ENCODE data around the gene DOHH. TPM values are rescaled to one million over a fixed set of nuclear protein-coding genes. Genes with fewer than 3 reads are reported as not detected.
A peak's percentile ranks its signal among the peaks of the same experiment; 100 is the strongest.

DOHH gene
- total RNA-seq, 1 donor: 8.3 TPM

DNA sequence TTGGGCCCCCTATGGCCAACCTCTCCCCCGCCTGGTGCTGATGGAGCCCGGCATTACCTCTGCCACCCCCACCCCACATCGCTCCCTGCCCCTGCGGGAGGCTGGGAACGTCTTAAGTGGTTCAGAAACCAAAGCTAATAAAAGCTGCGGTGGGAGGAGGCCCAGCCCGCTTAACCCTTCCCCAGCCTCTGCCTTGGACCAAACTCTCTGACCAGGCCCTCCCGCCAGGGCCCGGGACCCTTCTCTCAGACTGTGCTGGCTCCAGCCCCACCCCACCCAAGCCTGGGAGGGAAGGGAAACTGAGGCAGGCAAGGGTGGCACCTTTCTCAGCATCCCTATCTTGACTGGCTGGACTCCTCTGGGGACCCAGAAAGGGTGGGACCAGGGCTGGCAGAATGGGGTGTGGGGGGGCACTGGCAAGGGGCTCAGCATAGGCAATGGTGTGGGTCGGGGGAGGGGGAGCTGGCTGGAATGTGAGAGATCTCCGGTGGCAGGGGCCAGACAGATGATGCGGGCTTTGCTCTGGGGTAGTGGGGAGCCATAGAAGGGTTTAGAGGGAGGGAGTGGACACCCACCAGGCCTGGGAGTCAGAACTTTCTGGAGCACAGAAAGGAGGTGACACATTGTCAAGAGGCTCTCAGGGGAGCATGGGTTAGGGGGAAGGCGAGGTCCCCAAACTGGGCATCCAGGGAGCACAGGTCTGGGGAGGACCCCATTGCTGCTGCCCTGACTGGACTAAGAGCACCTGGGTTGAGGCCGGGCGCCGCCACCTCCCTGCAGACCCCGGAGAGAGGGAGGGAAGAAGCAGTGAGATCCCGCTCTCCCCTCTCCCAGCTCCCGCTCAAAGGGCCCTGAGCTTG is 42.0 kb downstream of the DOHH start:
- Histone ChIP-seq H3K4me1 (ENCODE audit: insufficient read depth, low read length) (peaks cover 33% of the 10 kb centered on the region), H3K9me3 (ENCODE audit: low read depth, low read length) (no peaks in the 10 kb centered on the region), H3K79me2 (ENCODE audit: insufficient read depth, low read length) (peaks cover 70% of the 10 kb centered on the region), H3K27ac (ENCODE audit: low read depth, low read length) (peak overlapping the region; percentile 93), H2AFZ (ENCODE audit: low read length) (no peak overlapping the region), H3K4me2 (ENCODE audit: insufficient read depth, low read length) (peak overlapping the region; percentile 51), H3K27me3 (ENCODE audit: insufficient read depth, low read length) (no peaks in the 10 kb centered on the region), H3K4me3 (ENCODE audit: insufficient read depth, low read length) (no peak overlapping the region), H4K20me1 (ENCODE audit: insufficient read depth, low read length) (peaks cover 55% of the 10 kb centered on the region), H3K36me3 (ENCODE audit: insufficient read depth, low read length) (peaks cover 45% of the 10 kb centered on the region)
- DNase-seq (ENCODE audit: insufficient read length, low spot score, missing footprints): peak; percentile 94
- TF ChIP-seq, protein P1, sequence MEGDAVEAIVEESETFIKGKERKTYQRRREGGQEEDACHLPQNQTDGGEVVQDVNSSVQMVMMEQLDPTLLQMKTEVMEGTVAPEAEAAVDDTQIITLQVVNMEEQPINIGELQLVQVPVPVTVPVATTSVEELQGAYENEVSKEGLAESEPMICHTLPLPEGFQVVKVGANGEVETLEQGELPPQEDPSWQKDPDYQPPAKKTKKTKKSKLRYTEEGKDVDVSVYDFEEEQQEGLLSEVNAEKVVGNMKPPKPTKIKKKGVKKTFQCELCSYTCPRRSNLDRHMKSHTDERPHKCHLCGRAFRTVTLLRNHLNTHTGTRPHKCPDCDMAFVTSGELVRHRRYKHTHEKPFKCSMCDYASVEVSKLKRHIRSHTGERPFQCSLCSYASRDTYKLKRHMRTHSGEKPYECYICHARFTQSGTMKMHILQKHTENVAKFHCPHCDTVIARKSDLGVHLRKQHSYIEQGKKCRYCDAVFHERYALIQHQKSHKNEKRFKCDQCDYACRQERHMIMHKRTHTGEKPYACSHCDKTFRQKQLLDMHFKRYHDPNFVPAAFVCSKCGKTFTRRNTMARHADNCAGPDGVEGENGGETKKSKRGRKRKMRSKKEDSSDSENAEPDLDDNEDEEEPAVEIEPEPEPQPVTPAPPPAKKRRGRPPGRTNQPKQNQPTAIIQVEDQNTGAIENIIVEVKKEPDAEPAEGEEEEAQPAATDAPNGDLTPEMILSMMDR (IDR thresholded peaks at IDR 0.05; ENCODE audit: extremely low read depth, low read depth, low read length): no peak

DNA sequence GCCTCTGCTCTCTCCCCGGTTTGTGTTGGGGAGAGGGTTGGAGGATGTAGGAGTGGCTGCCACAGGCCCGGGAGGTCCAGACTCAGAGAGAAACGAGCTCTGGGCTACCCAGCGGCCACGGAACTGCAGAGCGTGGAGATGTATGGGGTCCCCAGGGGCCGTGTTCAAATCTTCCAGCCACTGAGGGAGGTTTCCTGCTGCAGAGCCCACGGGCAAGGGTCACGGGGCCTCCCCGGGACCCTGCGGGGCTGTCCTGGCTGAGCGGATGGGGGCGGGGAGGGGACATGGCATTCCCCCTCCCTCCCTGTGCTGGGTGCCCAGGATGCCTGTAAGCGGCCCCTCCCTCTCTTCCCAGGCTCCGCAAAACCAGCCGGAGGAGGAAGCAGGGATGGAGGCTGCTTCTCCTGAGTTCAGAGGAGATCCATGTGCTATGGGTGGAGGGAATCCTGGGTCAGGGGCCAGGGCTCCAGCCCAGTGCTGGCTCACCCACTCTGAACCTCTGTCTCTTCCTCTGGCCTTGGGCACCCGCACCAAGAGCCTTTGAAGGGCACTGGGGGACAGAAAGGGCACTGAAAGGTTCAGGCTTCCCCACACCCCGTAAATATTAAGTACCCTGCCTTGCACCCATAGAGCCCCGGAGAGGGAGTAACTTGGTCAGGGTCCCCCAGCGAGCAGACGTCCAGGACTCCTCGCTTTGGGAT is 42.8 kb downstream of the DOHH start:
- Histone ChIP-seq H4K20me1 (ENCODE audit: insufficient read depth, low read length) (peaks cover 55% of the 10 kb centered on the region), H3K79me2 (ENCODE audit: insufficient read depth, low read length) (peaks cover 77% of the 10 kb centered on the region), H3K4me3 (ENCODE audit: insufficient read depth, low read length) (no peak overlapping the region), H3K27me3 (ENCODE audit: insufficient read depth, low read length) (no peaks in the 10 kb centered on the region), H3K4me1 (ENCODE audit: insufficient read depth, low read length) (peaks cover 33% of the 10 kb centered on the region), H3K4me2 (ENCODE audit: insufficient read depth, low read length) (no peak overlapping the region), H2AFZ (ENCODE audit: low read length) (no peak overlapping the region), H3K27ac (ENCODE audit: low read depth, low read length) (peak overlapping the region; percentile 93), H3K36me3 (ENCODE audit: insufficient read depth, low read length) (peaks cover 47% of the 10 kb centered on the region), H3K9me3 (ENCODE audit: low read depth, low read length) (no peaks in the 10 kb centered on the region)
- peak; percentile 91 for DNase-seq (ENCODE audit: insufficient read length, low spot score, missing footprints)
- TF ChIP-seq, protein P1 (IDR thresholded peaks at IDR 0.05; ENCODE audit: extremely low read depth, low read depth, low read length): no peak

DNA sequence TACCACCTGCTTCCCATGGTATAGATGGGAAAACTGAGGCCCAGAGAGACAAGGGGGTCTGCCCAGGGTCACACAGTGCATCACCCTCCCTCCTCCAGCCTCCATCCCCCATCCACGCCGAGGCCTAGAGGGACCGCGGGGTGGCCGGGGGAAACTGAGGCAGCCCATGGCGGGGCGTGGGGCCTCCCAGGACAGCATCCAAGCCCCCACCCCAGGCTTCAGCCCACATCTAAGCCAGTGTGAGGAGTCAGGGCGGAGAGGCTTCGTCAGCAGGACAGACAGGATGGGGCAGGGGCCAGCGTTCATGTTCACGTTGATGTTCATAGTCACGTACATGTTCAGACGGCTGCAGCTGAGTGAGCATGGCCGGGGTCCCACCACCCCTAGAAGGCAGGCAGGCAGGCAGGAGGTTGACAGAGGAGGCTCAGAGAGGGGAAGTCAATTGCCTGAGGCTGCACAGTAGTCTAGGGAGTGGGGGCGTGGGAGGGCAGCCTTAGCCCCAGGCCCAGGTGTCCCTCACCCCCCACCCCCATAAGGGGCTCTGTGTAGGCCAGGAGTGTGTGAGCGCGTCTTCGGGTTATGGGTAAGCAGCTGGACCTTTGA is 43.4 kb downstream of the DOHH start:
- H4K20me1 ChIP-seq (ENCODE audit: insufficient read depth, low read length): peaks cover 55% of the 10 kb centered on the region
- peak overlapping the region; percentile 93 for H3K27ac ChIP-seq (ENCODE audit: low read depth, low read length)
- H3K27me3 ChIP-seq (ENCODE audit: insufficient read depth, low read length): no peaks in the 10 kb centered on the region
- TF ChIP-seq, protein P1 (IDR thresholded peaks at IDR 0.05; ENCODE audit: extremely low read depth, low read depth, low read length): no peak
- peaks cover 49% of the 10 kb centered on the region for H3K36me3 ChIP-seq (ENCODE audit: insufficient read depth, low read length)
- peak; percentile 63 for DNase-seq (ENCODE audit: insufficient read length, low spot score, missing footprints)
- no peak overlapping the region for H2AFZ ChIP-seq (ENCODE audit: low read length)
- H3K79me2 ChIP-seq (ENCODE audit: insufficient read depth, low read length): peaks cover 81% of the 10 kb centered on the region
- H3K9me3 ChIP-seq (ENCODE audit: low read depth, low read length): no peaks in the 10 kb centered on the region
- no peak overlapping the region for H3K4me2 ChIP-seq (ENCODE audit: insufficient read depth, low read length)
- no peak overlapping the region for H3K4me3 ChIP-seq (ENCODE audit: insufficient read depth, low read length)
- H3K4me1 ChIP-seq (ENCODE audit: insufficient read depth, low read length): peaks cover 33% of the 10 kb centered on the region
